Measurements from ENCODE around the gene HOXB4. TPM values are rescaled to one million over a fixed set of nuclear protein-coding genes. Genes with fewer than 3 reads are reported as not detected.

The HOXB4 gene
- 2.4 TPM for total RNA-seq

GRCh38 chr17:48577946-48578615 lies at the start of gene HOXB4:
Gene HOXB4 (minus strand): TSS chr17:48578350. CDS start chr17:48578319, 31 bp downstream.
- peak; percentile 20 for ATAC-seq

GRCh38 chr17:48627118-48627597 lies 49.0 kb upstream of the HOXB4 start:
- ATAC-seq, result no peak

- ATAC-seq, result no peak
These were observed 48.3 kb upstream of the HOXB4 start, which contains the start of gene HOXB9 for GRCh38 chr17:48626245-48627117. Gene HOXB9 (minus strand): TSS chr17:48626358. CDS start chr17:48626269, 89 bp downstream.

GRCh38 chr17:48625495-48626244 lies 47.5 kb upstream of the HOXB4 start:
- peak; percentile 68 for ATAC-seq

- peak; percentile 19 for ATAC-seq
These were observed 46.7 kb upstream of the HOXB4 start for GRCh38 chr17:48624544-48625494.

- no peak for ATAC-seq
These were observed 46.0 kb upstream of the HOXB4 start for GRCh38 chr17:48624118-48624517.

GRCh38 chr17:48623583-48623982 lies 45.4 kb upstream of the HOXB4 start:
- ATAC-seq, result no peak

GRCh38 chr17:48622857-48623256 lies 44.7 kb upstream of the HOXB4 start:
- ATAC-seq, result no peak

GRCh38 chr17:48621410-48622392 lies 43.6 kb upstream of the HOXB4 start:
- no peak for ATAC-seq

GRCh38 chr17:48620461-48621139 lies 42.5 kb upstream of the HOXB4 start:
- no peak for ATAC-seq

GRCh38 chr17:48619826-48620449 lies 41.8 kb upstream of the HOXB4 start:
- no peak for ATAC-seq

- peak; percentile 85 for ATAC-seq
These were observed 40.2 kb upstream of the HOXB4 start for GRCh38 chr17:48618256-48618896.

GRCh38 chr17:48617471-48618255 lies 39.5 kb upstream of the HOXB4 start:
- peak; percentile 16 for ATAC-seq

GRCh38 chr17:48616717-48617470 lies 38.7 kb upstream of the HOXB4 start:
- ATAC-seq, result no peak

GRCh38 chr17:48615963-48616716 lies 38.0 kb upstream of the HOXB4 start:
- no peak for ATAC-seq
